K562 (cell line): ENCODE data around the gene PRKG1. TPM values are rescaled to one million over a fixed set of nuclear protein-coding genes. Genes with fewer than 3 reads are reported as not detected.

Source experiments
- ATAC-seq: fragments of 200-7000 bp; cut with Tn5 transposase; 3 replicates; pipeline ENCODE4 v1.9.1; 2020; ENCODE audit warnings: moderate library complexity
- BruUV-seq: library from RNA; stranded (reverse); fragments of 400-500 nt; replicated peaks from 2 replicates; lab custom pipeline; 2021; lab: Mats Ljungman, UMichigan
- CTCF ChIA-PET: fragments of 300-600 bp; formaldehyde crosslinking; extraction: SDS; loops from one replicate; lab custom pipeline; 2021; ENCODE audit warnings: low intra/inter-chr PET ratio; lab: Yijun Ruan, JAX
- POLR2A ChIA-PET: fragments of 300-600, 350-650 bp; sonication (Branson Sonifier 250); formaldehyde crosslinking; extraction: SDS; loops from one replicate; lab custom pipeline; 2021; ENCODE audit warnings: antibody characterized with exemption, inconsistent platforms; lab: Yijun Ruan, JAX
- DNase-seq, 4 experiments: peaks; one replicate each; pipeline versions ENCODE4 v3.0.0 to v3.0.0-alpha.2; 2011 to 2018; ENCODE audit warnings: low spot score in 3 of 4, mixed read lengths in 3 of 4; ENCODE audit errors: extremely low read depth in 1 of 4
- FAIRE-seq: peaks from 2 replicates; lab custom pipeline; 2011; peaks lifted over from hg19 to GRCh38; lab: Jason Lieb, UNC
- H2AFZ ChIP-seq: 2 replicates; pipeline ENCODE4 v1.6.0; 2011; ENCODE audit warnings: low read depth, low read length, control low read depth, inconsistent platforms
- H3K27ac ChIP-seq: fragments of 200-600 bp; 3 replicates; pipeline ENCODE4 v1.8.0; 2011; ENCODE audit warnings: low read depth, mild to moderate bottlenecking, control low read depth, inconsistent platforms, low read length, moderate library complexity, mixed read lengths; ENCODE audit errors: extremely low read depth
- H3K27me3 ChIP-seq, 2 experiments: fragments of 300-600 bp in 1 of 2; 2 replicates in 1 of 2; 3 replicates in 1 of 2; pipeline versions ENCODE4 v1.6.0 to v1.8.0; 2011; ENCODE audit warnings: inconsistent platforms in 2 of 2, low read length in 2 of 2, mild to moderate bottlenecking in 1 of 2, mixed read lengths in 1 of 2, moderate library complexity in 1 of 2; ENCODE audit not compliant: control insufficient read depth in 2 of 2, insufficient read depth in 2 of 2
- H3K36me3 ChIP-seq: fragments of 300-600 bp; 3 replicates; pipeline ENCODE4 v1.8.0; 2011; ENCODE audit warnings: mild to moderate bottlenecking, low read length, inconsistent platforms; ENCODE audit not compliant: control insufficient read depth, insufficient read depth
- H3K4me1 ChIP-seq, 2 experiments: fragments of 200-600 bp in 1 of 2; replicated peaks in 1 of 2; 2 replicates in 1 of 2; 3 replicates in 1 of 2; pipeline versions ENCODE4 v1.5.1 to v1.8.0; 2011; ENCODE audit warnings: inconsistent platforms in 2 of 2, low read length in 2 of 2, mild to moderate bottlenecking in 1 of 2, mixed read lengths in 1 of 2, moderate library complexity in 1 of 2; ENCODE audit not compliant: control insufficient read depth in 2 of 2, insufficient read depth in 2 of 2
- H3K4me2 ChIP-seq: 2 replicates; pipeline ENCODE4 v1.6.1; 2011; ENCODE audit warnings: low read length, control low read depth, inconsistent platforms, mixed read lengths; ENCODE audit not compliant: insufficient read depth
- H3K4me3 ChIP-seq: fragments of 200-600 bp; sonication (generic), shearing (Covaris generic); 2 replicates; pipeline ENCODE4 v1.5.1; 2016; ENCODE audit warnings: control low read depth, inconsistent platforms
- H3K79me2 ChIP-seq: fragments of 200-600 bp; 3 replicates; pipeline ENCODE4 v1.8.0; 2011; ENCODE audit warnings: low read length, inconsistent platforms; ENCODE audit not compliant: control insufficient read depth, insufficient read depth
- H3K9ac ChIP-seq, 2 experiments: 2 replicates each; pipeline versions ENCODE4 v1.6.0 to v1.6.1; 2011; ENCODE audit warnings: low read depth in 2 of 2, low read length in 2 of 2, control low read depth in 1 of 2, inconsistent platforms in 1 of 2, mild to moderate bottlenecking in 1 of 2, mixed read lengths in 1 of 2; ENCODE audit not compliant: insufficient read depth in 1 of 2
- H3K9me1 ChIP-seq: one replicate; pipeline ENCODE4 v1.6.0; 2011; ENCODE audit warnings: inconsistent platforms, mild to moderate bottlenecking, low read length, moderate library complexity; ENCODE audit not compliant: control insufficient read depth, insufficient read depth
- H3K9me3 ChIP-seq: replicated peaks from 2 replicates; pipeline ENCODE4 v1.5.1; 2011; ENCODE audit warnings: low read depth, low read length, inconsistent platforms; ENCODE audit not compliant: control insufficient read depth, insufficient read depth
- H4K20me1 ChIP-seq: replicated peaks from 2 replicates; pipeline ENCODE4 v1.6.1; 2011; ENCODE audit warnings: low read length, inconsistent platforms, mixed read lengths; ENCODE audit not compliant: control insufficient read depth, insufficient read depth
- FOXK2 ChIP-seq, 2 experiments: fragments of 450-650 bp; IDR thresholded peaks in 1 of 2; conservative IDR thresholded peaks in 1 of 2; 2 replicates each; pipeline ENCODE4 v1.6.1; 2016; ENCODE audit warnings: low read depth in 2 of 2, mild to moderate bottlenecking in 1 of 2
- GATAD2B ChIP-seq: fragments of 450-650 bp; IDR thresholded peaks from 2 replicates; pipeline ENCODE4 v1.6.1; 2017; ENCODE audit warnings: mild to moderate bottlenecking, borderline replicate concordance
- KDM1A ChIP-seq, 2 experiments: fragments of 450-650 bp; IDR thresholded peaks; 2 replicates each; pipeline ENCODE4 v1.6.1; 2016; ENCODE audit warnings: mild to moderate bottlenecking in 2 of 2
- MCM5 ChIP-seq: fragments of 450-650 bp; IDR thresholded peaks from 2 replicates; pipeline ENCODE4 v1.6.1; 2016; ENCODE audit warnings: low read depth
- RAD51 ChIP-seq: fragments of 450-650 bp; IDR thresholded peaks from 2 replicates; pipeline ENCODE4 v1.7.1; 2016; ENCODE audit warnings: low read depth, mild to moderate bottlenecking, borderline replicate concordance
- RBM39 ChIP-seq: fragments of 200-400 bp; formaldehyde crosslinking; optimal IDR thresholded peaks from 2 replicates; pipeline ENCODE3; 2018; ENCODE audit warnings: low read depth, low read length
- RFX7 ChIP-seq: fragments of 250-450 bp; sonication (Bioruptor Pico); IDR thresholded peaks from 2 replicates; pipeline ENCODE4 v1.5.1; 2021; ENCODE audit warnings: mild to moderate bottlenecking
- SMARCC2 ChIP-seq: fragments of 450-650 bp; IDR thresholded peaks from 2 replicates; pipeline ENCODE4 v1.6.1; 2017; ENCODE audit warnings: antibody characterized with exemption, moderate library complexity, mild to moderate bottlenecking, low read depth
- TBL1XR1 ChIP-seq, 2 experiments: IDR thresholded peaks; 2 replicates each; pipeline ENCODE4 v1.6.1; 2012; ENCODE audit warnings: improper control_type of control experiment in 2 of 2, low read length in 2 of 2, mild to moderate bottlenecking in 1 of 2
- WGBS: fragments of 100-300 bp; shearing (Covaris generic); methylation state at CpG from one replicate; pipeline ENCODE4 v1.1.6; 2016; ENCODE audit warnings: low coverage, mixed read lengths; ENCODE audit not compliant: insufficient coverage; ENCODE audit errors: missing lambda C conversion rate; 5-methylcytosine and 5-hydroxymethylcytosine counted together
- in situ Hi-C: fragments of 300-500 bp; cut with MboI; formaldehyde crosslinking; loops from 4 replicates; pipeline ENCODE4 v1.15.0; 2018; ENCODE audit warnings: inconsistent platforms, mixed read lengths
- intact Hi-C: fragments of 100-400 bp; cut with micrococcal nuclease; formaldehyde crosslinking; loops from 2 replicates; pipeline ENCODE4 v1.14.2; 2022
- polyA plus RNA-seq, 8 experiments: library from polyadenylated mRNA; depleted of rRNA in 4 of 8; stranded (reverse) in 5 of 8; unstranded in 3 of 8; fragments of >200 nt; fragmentation: Nextera tagmentation in 2 of 8; fragmentation: Illumina TruSeq in 1 of 8; extraction: Ambion mirVana in 2 of 8; extraction: Trizol in 1 of 8; gene quantifications; 2 replicates each; pipeline versions ENCODE4 v1.2.1 to v1.2.3, GENCODE V29; 2011 to 2014; ENCODE audit warnings: inconsistent platforms in 1 of 8, missing spikeins in 1 of 8
- total RNA-seq, 7 experiments: library from RNA; depleted of rRNA in 6 of 7; stranded (reverse); fragments of >200 nt in 6 of 7; fragmentation: Illumina TruSeq in 2 of 7; extraction: Trizol in 2 of 7; gene quantifications; 2 replicates each; pipeline versions ENCODE4 v1.2.1 to v1.2.3, GENCODE V29; 2011 to 2021; ENCODE audit warnings: low replicate concordance in 1 of 7
- TF ChIP-seq, protein P1 (sequence below): fragments of 200-400 bp; formaldehyde crosslinking; IDR thresholded peaks from 2 replicates; pipeline ENCODE4 v1.6.1; 2017; ENCODE audit warnings: mild to moderate bottlenecking, low read depth, low read length, moderate library complexity
- TF ChIP-seq, protein P2 (sequence below): fragments of 450-650 bp; IDR thresholded peaks from 2 replicates; pipeline ENCODE4 v1.6.1; 2017; ENCODE audit warnings: antibody characterized with exemption
- TF ChIP-seq, protein P3 (sequence below): sonication (generic); formaldehyde crosslinking; IDR thresholded peaks from 2 replicates; pipeline ENCODE4 v1.8.1; 2023; ENCODE audit warnings: mild to moderate bottlenecking, missing genetic modification reagents

The PRKG1 gene
- total and polyA plus RNA-seq, 9 of the 15 experiments (the other 6 are each of a cell fraction or from before 2014, with no cell fraction given): 0.22 TPM; not detected in 8

DNA sequence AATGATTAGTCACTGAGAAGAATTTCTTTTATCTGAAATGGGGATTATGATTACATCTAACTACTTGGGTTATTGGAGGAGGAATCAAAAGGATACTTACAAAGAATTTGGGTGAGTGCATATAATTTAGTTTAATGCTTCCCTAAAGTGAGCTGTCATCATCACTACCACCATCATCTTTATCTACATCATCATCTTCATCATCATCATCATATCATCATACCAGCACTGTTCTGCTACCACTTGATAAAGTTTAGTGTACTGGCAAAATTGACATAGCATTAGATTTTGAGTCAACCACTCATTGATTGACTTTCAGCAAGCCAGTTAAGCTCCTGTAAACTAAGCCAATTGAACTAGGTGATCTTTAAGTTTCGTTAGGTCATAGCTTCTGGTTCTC, 994.2 kb downstream of the PRKG1 start (continued):
- TF ChIP-seq, protein P1, sequence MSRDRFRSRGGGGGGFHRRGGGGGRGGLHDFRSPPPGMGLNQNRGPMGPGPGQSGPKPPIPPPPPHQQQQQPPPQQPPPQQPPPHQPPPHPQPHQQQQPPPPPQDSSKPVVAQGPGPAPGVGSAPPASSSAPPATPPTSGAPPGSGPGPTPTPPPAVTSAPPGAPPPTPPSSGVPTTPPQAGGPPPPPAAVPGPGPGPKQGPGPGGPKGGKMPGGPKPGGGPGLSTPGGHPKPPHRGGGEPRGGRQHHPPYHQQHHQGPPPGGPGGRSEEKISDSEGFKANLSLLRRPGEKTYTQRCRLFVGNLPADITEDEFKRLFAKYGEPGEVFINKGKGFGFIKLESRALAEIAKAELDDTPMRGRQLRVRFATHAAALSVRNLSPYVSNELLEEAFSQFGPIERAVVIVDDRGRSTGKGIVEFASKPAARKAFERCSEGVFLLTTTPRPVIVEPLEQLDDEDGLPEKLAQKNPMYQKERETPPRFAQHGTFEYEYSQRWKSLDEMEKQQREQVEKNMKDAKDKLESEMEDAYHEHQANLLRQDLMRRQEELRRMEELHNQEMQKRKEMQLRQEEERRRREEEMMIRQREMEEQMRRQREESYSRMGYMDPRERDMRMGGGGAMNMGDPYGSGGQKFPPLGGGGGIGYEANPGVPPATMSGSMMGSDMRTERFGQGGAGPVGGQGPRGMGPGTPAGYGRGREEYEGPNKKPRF: no peak
- TF ChIP-seq RFX7 (CRISPR knock-in tag) (no peak), TBL1XR1 (IDR thresholded peaks at IDR 0.05; ENCODE audit: low read length in 2 of 2) (no peak), RAD51 (no peak), KDM1A (IDR thresholded peaks at IDR 0.05) (no peak), FOXK2 (conservative IDR thresholded peaks at IDR 0.05 in 1 of 2, IDR thresholded peaks at IDR 0.05 in 1 of 2; ENCODE audit: low read depth in 2 of 2) (no peak), MCM5 (no peak)
- TF ChIP-seq, protein P2, sequence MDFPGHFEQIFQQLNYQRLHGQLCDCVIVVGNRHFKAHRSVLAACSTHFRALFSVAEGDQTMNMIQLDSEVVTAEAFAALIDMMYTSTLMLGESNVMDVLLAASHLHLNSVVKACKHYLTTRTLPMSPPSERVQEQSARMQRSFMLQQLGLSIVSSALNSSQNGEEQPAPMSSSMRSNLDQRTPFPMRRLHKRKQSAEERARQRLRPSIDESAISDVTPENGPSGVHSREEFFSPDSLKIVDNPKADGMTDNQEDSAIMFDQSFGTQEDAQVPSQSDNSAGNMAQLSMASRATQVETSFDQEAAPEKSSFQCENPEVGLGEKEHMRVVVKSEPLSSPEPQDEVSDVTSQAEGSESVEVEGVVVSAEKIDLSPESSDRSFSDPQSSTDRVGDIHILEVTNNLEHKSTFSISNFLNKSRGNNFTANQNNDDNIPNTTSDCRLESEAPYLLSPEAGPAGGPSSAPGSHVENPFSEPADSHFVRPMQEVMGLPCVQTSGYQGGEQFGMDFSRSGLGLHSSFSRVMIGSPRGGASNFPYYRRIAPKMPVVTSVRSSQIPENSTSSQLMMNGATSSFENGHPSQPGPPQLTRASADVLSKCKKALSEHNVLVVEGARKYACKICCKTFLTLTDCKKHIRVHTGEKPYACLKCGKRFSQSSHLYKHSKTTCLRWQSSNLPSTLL: no peak

DNA sequence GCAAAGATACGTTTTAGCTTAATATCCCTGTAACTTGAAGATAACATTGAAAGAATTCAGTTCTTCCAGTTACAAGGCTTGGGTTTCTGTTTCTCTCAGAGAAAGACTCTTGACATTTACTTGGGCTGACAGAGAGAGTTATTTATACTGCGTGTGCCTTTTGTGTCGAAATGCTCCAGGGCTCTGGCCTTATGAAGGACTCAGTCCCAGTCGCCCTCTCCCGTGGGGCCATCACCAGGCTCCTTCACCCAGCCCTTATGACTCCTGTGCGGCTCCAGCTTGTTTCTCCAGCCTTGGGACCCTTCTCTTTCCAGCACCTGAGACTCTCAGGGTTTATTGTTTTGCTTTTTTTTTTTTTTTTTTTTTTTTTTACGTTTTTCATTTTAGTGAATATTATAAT, 997.5 kb downstream of the PRKG1 start:
- FAIRE-seq: no peak
- in situ Hi-C loops (no loop called here), intact Hi-C loops (no loop called here)
- Histone ChIP-seq H4K20me1 (no peaks in the 10 kb centered on the region), H3K36me3 (no peaks in the 10 kb centered on the region), H3K9me1 (no peaks in the 10 kb centered on the region), H3K4me2 (no peak overlapping the region), H3K4me1 (no peaks in the 10 kb centered on the region), H3K9ac (no peak overlapping the region), H3K9me3 (no peaks in the 10 kb centered on the region), H3K4me3 (no peak overlapping the region), H3K27me3 (no peaks in the 10 kb centered on the region), H3K27ac (no peak overlapping the region), H2AFZ (no peak overlapping the region), H3K79me2 (no peaks in the 10 kb centered on the region)
- WGBS: 1% methylated on average over 6 of the region's 7 CpGs
- BruUV-seq: no TSS peak
- TF ChIP-seq SMARCC2 (no peak), RBM39 (no peak), GATAD2B (no peak)
- TF ChIP-seq, protein P3, sequence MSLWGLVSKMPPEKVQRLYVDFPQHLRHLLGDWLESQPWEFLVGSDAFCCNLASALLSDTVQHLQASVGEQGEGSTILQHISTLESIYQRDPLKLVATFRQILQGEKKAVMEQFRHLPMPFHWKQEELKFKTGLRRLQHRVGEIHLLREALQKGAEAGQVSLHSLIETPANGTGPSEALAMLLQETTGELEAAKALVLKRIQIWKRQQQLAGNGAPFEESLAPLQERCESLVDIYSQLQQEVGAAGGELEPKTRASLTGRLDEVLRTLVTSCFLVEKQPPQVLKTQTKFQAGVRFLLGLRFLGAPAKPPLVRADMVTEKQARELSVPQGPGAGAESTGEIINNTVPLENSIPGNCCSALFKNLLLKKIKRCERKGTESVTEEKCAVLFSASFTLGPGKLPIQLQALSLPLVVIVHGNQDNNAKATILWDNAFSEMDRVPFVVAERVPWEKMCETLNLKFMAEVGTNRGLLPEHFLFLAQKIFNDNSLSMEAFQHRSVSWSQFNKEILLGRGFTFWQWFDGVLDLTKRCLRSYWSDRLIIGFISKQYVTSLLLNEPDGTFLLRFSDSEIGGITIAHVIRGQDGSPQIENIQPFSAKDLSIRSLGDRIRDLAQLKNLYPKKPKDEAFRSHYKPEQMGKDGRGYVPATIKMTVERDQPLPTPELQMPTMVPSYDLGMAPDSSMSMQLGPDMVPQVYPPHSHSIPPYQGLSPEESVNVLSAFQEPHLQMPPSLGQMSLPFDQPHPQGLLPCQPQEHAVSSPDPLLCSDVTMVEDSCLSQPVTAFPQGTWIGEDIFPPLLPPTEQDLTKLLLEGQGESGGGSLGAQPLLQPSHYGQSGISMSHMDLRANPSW (CRISPR knock-in tag): no peak
- ATAC-seq: no peak
- no peak for DNase-seq
- POLR2A ChIA-PET: no interaction called here
- CTCF ChIA-PET: no interaction called here
